ENCODE results near the gene C1QTNF6. TPM values are rescaled to one million over a fixed set of nuclear protein-coding genes. Genes with fewer than 3 reads are reported as not detected.

Gene C1QTNF6
- total and polyA plus RNA-seq, 2 of the 4 experiments (the other 2 are of a cell fraction), result 1.1 to 10.9 TPM

DNA sequence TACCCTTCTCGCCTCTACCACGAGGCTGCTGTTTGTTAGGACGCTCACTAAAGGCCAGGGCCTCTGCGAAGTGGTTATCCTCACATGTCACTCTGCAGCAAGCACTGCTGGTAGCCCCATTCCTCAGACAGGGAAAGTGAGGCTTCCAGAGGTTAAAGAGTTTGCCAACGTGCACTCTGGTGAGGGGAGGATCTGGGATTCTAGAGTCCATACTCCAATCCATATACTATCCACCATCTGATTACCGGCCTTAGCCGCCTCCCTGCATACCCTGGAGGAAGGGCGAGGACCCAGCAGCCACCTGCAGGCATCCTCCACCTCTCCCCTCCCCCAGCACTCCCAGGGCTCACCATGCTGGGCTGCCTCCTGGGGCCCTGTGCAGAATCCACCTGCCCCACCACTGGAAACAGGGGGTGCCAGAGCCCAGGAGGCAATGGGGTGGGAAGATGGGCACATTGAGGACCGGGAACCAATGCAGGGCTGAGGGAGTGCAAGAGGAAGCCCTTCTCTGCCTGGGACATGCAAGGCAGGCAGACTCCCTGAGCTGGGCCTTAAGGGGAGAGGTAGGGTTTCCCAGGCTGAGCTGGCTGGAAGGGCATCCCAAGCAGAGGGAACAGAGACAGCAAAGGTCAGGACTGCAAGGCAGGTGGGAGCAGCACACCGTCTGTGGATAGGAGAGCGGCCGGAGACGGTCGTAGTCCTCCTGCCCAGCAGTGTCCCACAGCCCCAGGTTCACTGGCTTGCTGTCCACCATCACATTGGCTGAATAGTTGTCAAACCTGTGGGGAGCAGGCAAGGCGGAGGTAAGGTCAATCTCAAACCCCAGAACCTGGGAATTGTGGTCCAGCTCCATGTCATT lies 44.3 kb upstream of the C1QTNF6 start:
- Histone ChIP-seq H2BK20ac (ENCODE audit: low read depth, low read length) (no peak overlapping the region), H3K27me3 (ENCODE audit: control insufficient read depth, insufficient read depth, low read length) (no peaks in the 10 kb centered on the region; the same call in 1 of the 2 replicates), H3K79me1 (ENCODE audit: low read depth in 1 of 2, low read length in 2 of 2) (peaks cover 0 to 7% of the 10 kb centered on the region in 2 experiments; a peak in 1 of 4 replicates), H2BK15ac (ENCODE audit: low read depth, low read length) (no peak overlapping the region), H3K18ac (ENCODE audit: low read depth, low read length) (no peak overlapping the region), H3K23ac (ENCODE audit: low read depth, low read length) (no peak overlapping the region), H4K8ac (ENCODE audit: low read depth in 2 of 2, low read length in 2 of 2) (no peak overlapping the region), H3K4ac (ENCODE audit: low read depth, low read length) (no peak overlapping the region; the same call in 1 of the 2 replicates), H4K5ac (ENCODE audit: low read depth, low read length) (no peak overlapping the region), H2BK120ac (ENCODE audit: low read depth, low read length) (no peak overlapping the region), H3K14ac (replicated peaks; ENCODE audit: low read depth, low read length) (no peak overlapping the region), H3K27ac (ENCODE audit: insufficient read depth, low read length) (no peak overlapping the region), H2AK9ac (replicated peaks; ENCODE audit: low read depth, low read length, poor library complexity) (peak overlapping the region; percentile 28), H3K36me3 (ENCODE audit: control insufficient read depth, insufficient read depth, low read length) (no peaks in the 10 kb centered on the region), H3K4me1 (ENCODE audit: control insufficient read depth, insufficient read depth, low read length) (peaks cover 23% of the 10 kb centered on the region), H3K9me3 (ENCODE audit: control insufficient read depth, insufficient read depth, low read length) (no peaks in the 10 kb centered on the region), H3K4me2 (ENCODE audit: low read depth, low read length) (no peak overlapping the region), H3K9ac (ENCODE audit: low read depth, low read length) (no peak overlapping the region), H2AK5ac (ENCODE audit: low read depth, low read length) (no peak overlapping the region), H3K9me1 (ENCODE audit: insufficient read depth, low read length) (peaks cover 15% of the 10 kb centered on the region), H4K91ac (ENCODE audit: insufficient read depth, low read depth, low read length) (no peak overlapping the region), H3K4me3 (ENCODE audit: insufficient read depth, low read depth, low read length) (no peak overlapping the region), H2BK5ac (ENCODE audit: low read depth, low read length, poor library complexity, severe bottlenecking) (no peak overlapping the region), H2AFZ (replicated peaks; ENCODE audit: low read length, poor library complexity) (peak overlapping the region; percentile 49), H4K20me1 (ENCODE audit: insufficient read depth, low read length) (peaks cover 7% of the 10 kb centered on the region), H3K56ac (ENCODE audit: extremely low read depth, insufficient read depth, low read length) (no peak overlapping the region)
- ChIA-PET CTCF (no interaction called here), POLR2A (ENCODE audit: unreplicated experiment) (no interaction called here)
- intact Hi-C loops (cut with micrococcal nuclease) (no loop called here), dilution Hi-C loops (cut with HindIII; ENCODE audit: low sequenced_read_pairs, unreplicated experiment) (no loop called here), in situ Hi-C loops (cut with MboI; ENCODE audit: low sequenced_read_pairs) (no loop called here)
- no TSS peak for BruUV-seq (replicated peaks)
- WGBS, 2 experiments (ENCODE audit: extremely low coverage in 2 of 2, insufficient read length in 1 of 2), result 83% methylated on average over 4 of the region's 15 CpGs; no CpG with 5 or more reads in 1 of the 2 experiments
- ATAC-seq (ENCODE audit: low read depth), result no peak
- DNase-seq, result no peak
- no peak for TF ChIP-seq CHD1 (IDR thresholded peaks at IDR 0.05; ENCODE audit: low read depth, low read length)
- TF ChIP-seq FOS (IDR thresholded peaks at IDR 0.05; ENCODE audit: low read depth, low read length), result no peak
- TF ChIP-seq, protein P1, sequence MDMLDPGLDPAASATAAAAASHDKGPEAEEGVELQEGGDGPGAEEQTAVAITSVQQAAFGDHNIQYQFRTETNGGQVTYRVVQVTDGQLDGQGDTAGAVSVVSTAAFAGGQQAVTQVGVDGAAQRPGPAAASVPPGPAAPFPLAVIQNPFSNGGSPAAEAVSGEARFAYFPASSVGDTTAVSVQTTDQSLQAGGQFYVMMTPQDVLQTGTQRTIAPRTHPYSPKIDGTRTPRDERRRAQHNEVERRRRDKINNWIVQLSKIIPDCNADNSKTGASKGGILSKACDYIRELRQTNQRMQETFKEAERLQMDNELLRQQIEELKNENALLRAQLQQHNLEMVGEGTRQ (IDR thresholded peaks at IDR 0.05; ENCODE audit: low read depth, low read length), result no peak
- no peak for TF ChIP-seq MAZ (IDR thresholded peaks at IDR 0.05; ENCODE audit: borderline replicate concordance, low read depth, low read length)
- TF ChIP-seq POLR2A (IDR thresholded peaks at IDR 0.05; ENCODE audit: low read depth, low read length), result no peak
- TF ChIP-seq CEBPB (IDR thresholded peaks at IDR 0.05; ENCODE audit: low read depth, low read length), result no peak
- TF ChIP-seq RCOR1 (IDR thresholded peaks at IDR 0.05; ENCODE audit: insufficient replicate concordance, low read length), result no peak
- no peak for TF ChIP-seq SMC3 (IDR thresholded peaks at IDR 0.05; ENCODE audit: low read depth, low read length)
- TF ChIP-seq RFX5 (IDR thresholded peaks at IDR 0.05; ENCODE audit: low read depth, low read length), result no peak
- TF ChIP-seq NFE2L2 (IDR thresholded peaks at IDR 0.05; ENCODE audit: low read depth, low read length), result no peak
- TF ChIP-seq MAFK (IDR thresholded peaks at IDR 0.05; ENCODE audit: low read depth, low read length), result no peak
- no peak for TF ChIP-seq BHLHE40 (IDR thresholded peaks at IDR 0.05; ENCODE audit: low read depth, low read length)
- TF ChIP-seq MXI1 (IDR thresholded peaks at IDR 0.05; ENCODE audit: borderline replicate concordance, low read depth, low read length), result no peak
- TF ChIP-seq RAD21 (IDR thresholded peaks at IDR 0.05; ENCODE audit: low read length), result no peak
- TF ChIP-seq, protein P2, sequence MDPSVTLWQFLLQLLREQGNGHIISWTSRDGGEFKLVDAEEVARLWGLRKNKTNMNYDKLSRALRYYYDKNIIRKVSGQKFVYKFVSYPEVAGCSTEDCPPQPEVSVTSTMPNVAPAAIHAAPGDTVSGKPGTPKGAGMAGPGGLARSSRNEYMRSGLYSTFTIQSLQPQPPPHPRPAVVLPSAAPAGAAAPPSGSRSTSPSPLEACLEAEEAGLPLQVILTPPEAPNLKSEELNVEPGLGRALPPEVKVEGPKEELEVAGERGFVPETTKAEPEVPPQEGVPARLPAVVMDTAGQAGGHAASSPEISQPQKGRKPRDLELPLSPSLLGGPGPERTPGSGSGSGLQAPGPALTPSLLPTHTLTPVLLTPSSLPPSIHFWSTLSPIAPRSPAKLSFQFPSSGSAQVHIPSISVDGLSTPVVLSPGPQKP (IDR thresholded peaks at IDR 0.05; ENCODE audit: borderline replicate concordance, low read depth, low read length), result no peak
